HL-60/S4 treated with retinoic acid at 250 ng/mL for 4 days and 3 days (cell line): Measurements from ENCODE around the gene NFATC3.

Experiments used
- in situ Hi-C: fragments of 300-500 bp; cut with MboI; formaldehyde crosslinking; loops from 2 replicates; pipeline ENCODE4 v1.7.0; 2022; ENCODE audit warnings: low sequenced_read_pairs

Gene NFATC3

DNA sequence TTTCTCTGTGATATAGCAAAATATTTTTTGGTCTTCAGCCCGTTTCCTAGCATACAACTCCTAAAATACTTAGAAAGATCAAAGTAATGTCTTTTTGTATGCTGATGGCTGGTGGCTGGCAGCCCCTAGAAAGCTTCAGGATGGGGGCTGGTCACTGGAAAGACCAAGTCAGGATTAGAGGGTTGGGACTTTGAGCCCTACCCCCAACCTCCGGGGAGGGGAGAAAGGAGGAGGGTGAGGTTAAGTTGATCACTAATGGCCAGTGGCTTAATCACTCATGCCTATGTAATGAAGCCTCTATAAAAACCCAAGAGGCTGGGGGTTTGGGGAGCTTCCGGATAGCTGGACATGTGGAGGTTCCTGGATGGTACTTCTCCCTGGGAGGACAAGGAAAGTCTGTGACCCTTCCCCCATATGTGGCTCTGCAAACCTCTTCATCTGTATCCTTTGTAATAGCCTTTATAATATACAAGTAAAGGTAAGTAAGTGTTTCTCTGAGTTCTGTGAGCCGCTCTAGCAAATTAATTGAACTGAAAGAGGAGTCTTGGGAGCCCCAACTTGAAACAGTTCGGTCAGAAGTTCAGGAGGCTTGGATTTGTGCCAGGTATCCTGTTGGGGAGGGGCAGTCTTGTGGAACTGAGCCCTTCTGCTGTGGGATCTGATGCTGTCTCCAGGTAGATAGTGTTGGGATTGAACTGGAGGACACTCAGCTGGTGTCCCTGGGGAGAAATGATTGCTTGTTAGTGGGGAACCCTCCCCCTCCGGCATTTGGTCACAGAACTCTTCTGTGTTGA, 182.6 kb downstream of the NFATC3 start:
- in situ Hi-C loops = no loop called here

DNA sequence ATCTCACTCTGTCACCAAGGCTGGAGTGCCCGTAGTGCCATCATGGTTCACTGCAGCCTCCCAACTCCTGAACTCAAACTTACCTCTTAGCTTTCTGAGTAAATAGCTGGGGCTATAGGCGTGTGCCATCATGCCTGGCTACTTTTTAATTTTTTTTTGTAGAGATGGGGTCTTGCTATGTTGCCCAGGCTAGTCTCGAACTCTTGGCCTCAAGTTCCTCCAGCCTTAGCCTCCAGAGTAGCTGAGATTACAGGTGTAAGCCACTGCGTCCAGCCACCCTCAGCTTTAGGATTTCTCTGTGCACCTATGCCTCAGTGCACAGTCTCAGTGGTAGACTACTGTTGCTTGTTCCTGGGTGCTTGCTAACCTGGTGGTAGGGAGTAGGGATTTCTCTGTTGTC, 184.6 kb downstream of the NFATC3 start:
- in situ Hi-C loops = loop anchor here (5.0 kb wide), 1 partner anchor 38 kb away; no protein-coding TSS in a partner anchor

DNA sequence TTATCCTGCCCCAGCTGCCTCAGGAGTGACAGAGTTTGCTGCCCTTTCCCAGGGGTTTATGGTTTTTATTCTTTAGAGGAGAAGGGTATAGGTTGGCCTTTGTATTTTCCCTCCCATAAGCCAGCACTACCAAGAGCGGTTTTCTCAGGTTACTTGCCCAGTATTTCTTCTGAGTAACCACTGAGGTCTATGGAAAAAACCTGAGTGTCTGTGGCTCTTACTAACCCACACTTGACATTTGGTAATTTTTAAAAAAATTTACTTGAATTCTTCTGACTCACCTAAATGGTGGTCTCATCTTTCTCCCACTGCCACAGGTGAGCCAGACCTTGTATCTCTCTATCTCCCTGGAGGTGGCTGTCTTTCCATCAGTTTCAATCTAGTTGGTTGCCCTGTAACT, 185.2 kb downstream of the NFATC3 start:
- in situ Hi-C loops = loop anchor here (5.0 kb wide), 1 partner anchor 37 kb away; no protein-coding TSS in a partner anchor

- in situ Hi-C loops = loop anchor here (5.0 kb wide), 1 partner anchor 35 kb away; no protein-coding TSS in a partner anchor
These were observed 187.5 kb downstream of the NFATC3 start for GRCh38 chr16:68272507-68273209.

DNA sequence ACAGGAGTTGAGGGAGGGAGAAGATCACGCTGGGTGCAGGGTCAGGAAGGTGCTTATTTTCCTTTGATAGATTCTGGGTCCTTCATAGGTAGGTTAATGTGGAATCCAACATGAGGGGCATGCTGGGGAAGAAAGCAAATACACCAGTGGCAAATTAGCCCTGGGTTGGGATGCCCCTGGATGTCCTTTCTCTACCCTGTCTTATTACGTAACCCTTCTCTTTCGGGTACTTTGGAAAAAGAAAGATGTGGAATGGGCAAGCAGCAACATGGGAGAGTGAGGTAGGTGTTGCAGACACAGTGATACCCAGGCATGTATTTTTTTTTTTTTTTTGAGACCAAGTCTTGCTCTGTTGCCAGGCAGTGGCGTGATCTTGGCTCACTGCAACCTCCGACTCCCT, 188.3 kb downstream of the NFATC3 start:
- in situ Hi-C loops = loop anchor here (5.0 kb wide), 1 partner anchor 34 kb away; no protein-coding TSS in a partner anchor

- in situ Hi-C loops = loop anchor here (5.0 kb wide), 1 partner anchor 33 kb away; no protein-coding TSS in a partner anchor
These were observed 188.7 kb downstream of the NFATC3 start for GRCh38 chr16:68273896-68274295.

GRCh38 chr16:68274441-68274840, 189.3 kb downstream of the NFATC3 start:
- in situ Hi-C loops = loop anchor here (5.0 kb wide), 1 partner anchor 33 kb away; no protein-coding TSS in a partner anchor

- in situ Hi-C loops = no loop called here
These were observed 190.5 kb downstream of the NFATC3 start for GRCh38 chr16:68275611-68276191.

DNA sequence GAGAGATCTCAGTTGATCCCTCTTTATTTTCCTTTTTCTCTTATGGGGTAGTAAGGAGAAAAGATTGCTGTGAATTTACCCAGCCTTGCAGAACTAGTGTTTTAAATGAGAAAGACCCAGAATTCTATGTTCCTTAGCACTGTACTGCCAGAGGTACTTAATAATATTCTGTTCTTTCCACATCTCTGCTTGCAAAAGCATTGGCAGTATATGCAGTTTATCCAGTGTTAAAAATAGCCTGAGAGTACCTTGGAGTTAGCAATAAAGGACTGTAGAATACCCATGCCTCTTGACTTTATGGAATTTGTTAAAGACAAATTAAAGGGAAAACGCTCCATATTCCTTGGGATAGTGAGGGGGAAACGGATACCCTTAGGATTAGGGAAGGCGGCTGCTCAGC, 191.1 kb downstream of the NFATC3 start:
- in situ Hi-C loops = no loop called here
